ENCODE data around the gene PLCH1. TPM values are rescaled to one million over a fixed set of nuclear protein-coding genes. Genes with fewer than 3 reads are reported as not detected.

The PLCH1 gene
- total and polyA plus RNA-seq, 9 of the 15 experiments (the other 6 are each of a cell fraction or from before 2014, with no cell fraction given): 0.17 to 0.62 (median 0.40) TPM

DNA sequence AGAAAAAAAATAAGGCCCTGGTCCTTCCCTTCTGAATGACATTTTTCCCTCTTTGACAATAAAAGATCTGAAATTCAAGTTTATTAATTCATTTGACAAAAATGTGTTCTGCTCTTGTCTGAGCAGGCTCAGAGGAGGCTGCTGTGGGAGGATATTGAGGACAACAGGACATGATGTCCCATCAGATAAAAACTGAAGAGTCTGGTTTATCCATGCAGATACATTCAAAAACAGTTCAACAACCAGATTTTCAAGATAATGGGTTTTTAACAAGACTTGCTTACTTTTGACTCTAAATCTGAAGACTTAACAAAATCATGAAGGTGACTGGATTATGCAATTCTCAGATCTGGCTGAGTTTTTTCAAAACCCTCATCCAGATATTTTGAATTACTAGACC lies 414.5 kb downstream of the PLCH1 start (continued):
- TF ChIP-seq, protein P1, sequence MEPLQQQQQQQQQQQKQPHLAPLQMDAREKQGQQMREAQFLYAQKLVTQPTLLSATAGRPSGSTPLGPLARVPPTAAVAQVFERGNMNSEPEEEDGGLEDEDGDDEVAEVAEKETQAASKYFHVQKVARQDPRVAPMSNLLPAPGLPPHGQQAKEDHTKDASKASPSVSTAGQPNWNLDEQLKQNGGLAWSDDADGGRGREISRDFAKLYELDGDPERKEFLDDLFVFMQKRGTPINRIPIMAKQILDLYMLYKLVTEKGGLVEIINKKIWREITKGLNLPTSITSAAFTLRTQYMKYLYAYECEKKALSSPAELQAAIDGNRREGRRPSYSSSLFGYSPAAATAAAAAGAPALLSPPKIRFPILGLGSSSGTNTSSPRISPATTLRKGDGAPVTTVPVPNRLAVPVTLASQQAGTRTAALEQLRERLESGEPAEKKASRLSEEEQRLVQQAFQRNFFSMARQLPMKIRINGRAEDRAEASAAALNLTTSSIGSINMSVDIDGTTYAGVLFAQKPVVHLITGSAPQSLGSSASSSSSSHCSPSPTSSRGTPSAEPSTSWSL (CRISPR knock-in tag; IDR thresholded peaks at IDR 0.05; ENCODE audit: borderline replicate concordance): no peak
- TF ChIP-seq, protein P2, sequence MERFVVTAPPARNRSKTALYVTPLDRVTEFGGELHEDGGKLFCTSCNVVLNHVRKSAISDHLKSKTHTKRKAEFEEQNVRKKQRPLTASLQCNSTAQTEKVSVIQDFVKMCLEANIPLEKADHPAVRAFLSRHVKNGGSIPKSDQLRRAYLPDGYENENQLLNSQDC (CRISPR knock-in tag; IDR thresholded peaks at IDR 0.05): no peak
- no peak for TF ChIP-seq JUNB (CRISPR knock-in tag; conservative IDR thresholded peaks at IDR 0.05)
- TF ChIP-seq RBBP5 (IDR thresholded peaks at IDR 0.05; ENCODE audit: borderline replicate concordance, insufficient read depth, low read length, poor library complexity, severe bottlenecking): no peak
- no peak for TF ChIP-seq CBX5 (IDR thresholded peaks at IDR 0.05; ENCODE audit: borderline replicate concordance, low read depth)
- TF ChIP-seq ZNF695 (CRISPR knock-in tag; IDR thresholded peaks at IDR 0.05): no peak
- TF ChIP-seq POLR2A (conservative IDR thresholded peaks at IDR 0.05): no peak
- no peak for TF ChIP-seq POLR2G (IDR thresholded peaks at IDR 0.05; ENCODE audit: low read depth, low read length)
- no peak for TF ChIP-seq SMAD4 (CRISPR knock-in tag; conservative IDR thresholded peaks at IDR 0.05)
- no peak for TF ChIP-seq RBM34 (IDR thresholded peaks at IDR 0.05; ENCODE audit: borderline replicate concordance, insufficient read depth, low read length)

DNA sequence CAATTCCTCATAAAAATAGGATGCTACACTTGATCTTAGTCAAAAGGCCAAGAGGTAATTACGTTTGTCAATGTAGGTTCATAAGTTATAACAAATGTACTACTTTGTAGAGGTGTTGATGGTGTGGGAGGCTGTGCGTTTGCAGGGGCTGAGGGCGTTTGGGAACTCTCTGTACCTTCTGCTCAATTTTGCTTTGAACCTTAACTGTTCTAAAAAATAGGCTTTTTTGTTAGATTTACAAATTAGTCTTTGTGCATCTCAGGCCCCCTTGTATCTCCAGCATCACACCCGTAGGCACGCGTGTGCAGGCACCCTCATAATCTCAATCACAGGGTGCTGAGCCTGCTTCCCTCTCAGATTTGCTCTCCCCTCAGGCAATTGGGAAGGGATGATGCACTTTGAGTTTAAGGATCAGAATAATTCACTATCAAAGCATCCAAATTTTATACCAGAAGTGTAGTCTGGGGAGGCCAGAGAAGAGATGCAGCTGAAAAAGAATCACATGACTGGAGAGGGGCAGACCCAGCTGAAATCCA lies 415.3 kb downstream of the PLCH1 start:
- 84% methylated on average over 5 of the region's 6 CpGs for WGBS (ENCODE audit: insufficient coverage, low coverage, missing lambda C conversion rate)
- Histone ChIP-seq H3K4me2 (ENCODE audit: insufficient read depth, low read length) (no peak overlapping the region), H3K9me1 (ENCODE audit: control insufficient read depth, insufficient read depth, low read length) (no peaks in the 10 kb centered on the region), H2AFZ (ENCODE audit: low read depth, low read length) (no peak overlapping the region), H3K79me2 (ENCODE audit: control insufficient read depth, insufficient read depth, low read length) (no peaks in the 10 kb centered on the region), H3K9me3 (replicated peaks; ENCODE audit: control insufficient read depth, insufficient read depth, low read depth, low read length) (no peaks in the 10 kb centered on the region), H3K27me3 (ENCODE audit: control insufficient read depth in 2 of 2, insufficient read depth in 2 of 2, low read length in 2 of 2) (no peaks in the 10 kb centered on the region), H3K27ac (ENCODE audit: extremely low read depth, low read depth, low read length) (no peak overlapping the region), H4K20me1 (replicated peaks; ENCODE audit: control insufficient read depth, insufficient read depth, low read length) (no peaks in the 10 kb centered on the region), H3K9ac (ENCODE audit: insufficient read depth in 1 of 2, low read depth in 2 of 2, low read length in 2 of 2) (no peak overlapping the region), H3K36me3 (ENCODE audit: control insufficient read depth, insufficient read depth, low read length) (no peaks in the 10 kb centered on the region), H3K4me1 (replicated peaks in 1 of 2; ENCODE audit: control insufficient read depth in 2 of 2, insufficient read depth in 2 of 2, low read length in 2 of 2) (peaks cover 3 to 20% of the 10 kb centered on the region in 2 experiments; a peak in 4 of 5 replicates), H3K4me3 (no peak overlapping the region)
- CTCF ChIA-PET (ENCODE audit: low intra/inter-chr PET ratio): no interaction called here
- no peak for FAIRE-seq
- POLR2A ChIA-PET: no interaction called here
- no peak for ATAC-seq
- in situ Hi-C loops (cut with MboI) (no loop called here), intact Hi-C loops (cut with micrococcal nuclease) (loop anchor here (10.0 kb wide), 1 partner anchor 115 kb away; no protein-coding TSS in a partner anchor)
- BruUV-seq (replicated peaks): no TSS peak
- DNase-seq (ENCODE audit: extremely low read depth in 1 of 4, low spot score in 3 of 4): no peak
- TF ChIP-seq BCL6 (CRISPR knock-in tag; IDR thresholded peaks at IDR 0.05): no peak

All from K562 (cell line).